HL-60 (cell line): ENCODE measurements around the gene TRPV4.

Experiments
- DNase-seq, 2 experiments: peaks; one replicate each; pipeline ENCODE4 v3.0.0-alpha.2; 2010 to 2020; ENCODE audit warnings: low read depth in 1 of 2, low spot score in 1 of 2
- H3K27ac ChIP-seq: fragments of 250-450 bp; sonication (Bioruptor Pico); replicated peaks from 2 replicates; pipeline ENCODE4 v1.5.1; 2020; ENCODE audit warnings: mild to moderate bottlenecking, moderate library complexity
- H3K27me3 ChIP-seq: fragments of 250-450 bp; sonication (Bioruptor Pico); 2 replicates; pipeline ENCODE4 v1.5.1; 2021; ENCODE audit warnings: mild to moderate bottlenecking, moderate library complexity; ENCODE audit not compliant: insufficient read depth, poor library complexity, severe bottlenecking
- H3K4me3 ChIP-seq: replicated peaks from 2 replicates; pipeline ENCODE4 v1.5.1; 2011; ENCODE audit warnings: mild to moderate bottlenecking, control low read depth, low read length; ENCODE audit not compliant: insufficient read depth
- GABPA ChIP-seq: IDR thresholded peaks from 2 replicates; pipeline ENCODE4 v1.6.1; 2012; ENCODE audit warnings: low read depth
- POLR2AphosphoS5 ChIP-seq: IDR thresholded peaks from 2 replicates; pipeline ENCODE4 v1.6.1; 2012; ENCODE audit warnings: low read depth
- SPI1 ChIP-seq: IDR thresholded peaks from 2 replicates; pipeline ENCODE4 v1.6.1; 2012; ENCODE audit warnings: low read depth, mild to moderate bottlenecking, borderline replicate concordance
- TF ChIP-seq, protein P1 (sequence below): IDR thresholded peaks from one replicate; pipeline ENCODE4 v1.5.1; 2011; ENCODE audit warnings: low read length, control low read depth, inconsistent platforms; ENCODE audit not compliant: insufficient read depth
- TF ChIP-seq, protein P2 (sequence below): IDR thresholded peaks from 2 replicates; pipeline ENCODE4 v1.6.1; 2012; ENCODE audit warnings: low read depth; ENCODE audit not compliant: insufficient replicate concordance

Gene TRPV4

DNA sequence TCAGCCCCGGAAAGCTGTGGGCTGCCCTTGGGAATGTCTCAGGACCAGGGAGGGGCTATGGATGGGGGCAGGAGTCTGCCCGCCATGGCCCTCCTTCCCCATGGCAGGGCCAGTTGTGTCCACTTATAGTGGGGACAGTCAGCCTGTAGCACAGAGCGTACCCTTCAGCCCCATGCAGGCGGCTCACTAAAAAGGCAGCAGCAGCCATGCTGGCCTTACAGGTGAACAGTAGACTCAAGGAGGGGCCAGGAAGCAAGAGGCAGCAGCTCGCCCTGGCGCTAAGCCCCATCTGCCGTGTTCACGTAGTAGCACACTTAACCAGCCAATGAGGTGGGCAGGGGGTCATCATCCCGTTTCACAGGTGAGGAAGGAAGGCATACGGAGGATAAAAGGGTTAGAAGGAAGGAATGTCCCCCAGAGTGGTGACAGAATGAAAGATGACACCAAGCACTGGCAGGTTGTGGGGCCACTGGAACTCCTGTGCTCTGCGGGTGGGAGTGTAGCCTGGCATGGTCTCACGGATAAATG lies 66.9 kb downstream of the TRPV4 start:
- H3K27ac ChIP-seq, result no peak overlapping the region
- no peak for DNase-seq
- TF ChIP-seq, protein P1, sequence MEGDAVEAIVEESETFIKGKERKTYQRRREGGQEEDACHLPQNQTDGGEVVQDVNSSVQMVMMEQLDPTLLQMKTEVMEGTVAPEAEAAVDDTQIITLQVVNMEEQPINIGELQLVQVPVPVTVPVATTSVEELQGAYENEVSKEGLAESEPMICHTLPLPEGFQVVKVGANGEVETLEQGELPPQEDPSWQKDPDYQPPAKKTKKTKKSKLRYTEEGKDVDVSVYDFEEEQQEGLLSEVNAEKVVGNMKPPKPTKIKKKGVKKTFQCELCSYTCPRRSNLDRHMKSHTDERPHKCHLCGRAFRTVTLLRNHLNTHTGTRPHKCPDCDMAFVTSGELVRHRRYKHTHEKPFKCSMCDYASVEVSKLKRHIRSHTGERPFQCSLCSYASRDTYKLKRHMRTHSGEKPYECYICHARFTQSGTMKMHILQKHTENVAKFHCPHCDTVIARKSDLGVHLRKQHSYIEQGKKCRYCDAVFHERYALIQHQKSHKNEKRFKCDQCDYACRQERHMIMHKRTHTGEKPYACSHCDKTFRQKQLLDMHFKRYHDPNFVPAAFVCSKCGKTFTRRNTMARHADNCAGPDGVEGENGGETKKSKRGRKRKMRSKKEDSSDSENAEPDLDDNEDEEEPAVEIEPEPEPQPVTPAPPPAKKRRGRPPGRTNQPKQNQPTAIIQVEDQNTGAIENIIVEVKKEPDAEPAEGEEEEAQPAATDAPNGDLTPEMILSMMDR, result no peak
- no peak for TF ChIP-seq GABPA
- no peak for TF ChIP-seq SPI1
- TF ChIP-seq POLR2AphosphoS5, result no peak
- TF ChIP-seq, protein P2, sequence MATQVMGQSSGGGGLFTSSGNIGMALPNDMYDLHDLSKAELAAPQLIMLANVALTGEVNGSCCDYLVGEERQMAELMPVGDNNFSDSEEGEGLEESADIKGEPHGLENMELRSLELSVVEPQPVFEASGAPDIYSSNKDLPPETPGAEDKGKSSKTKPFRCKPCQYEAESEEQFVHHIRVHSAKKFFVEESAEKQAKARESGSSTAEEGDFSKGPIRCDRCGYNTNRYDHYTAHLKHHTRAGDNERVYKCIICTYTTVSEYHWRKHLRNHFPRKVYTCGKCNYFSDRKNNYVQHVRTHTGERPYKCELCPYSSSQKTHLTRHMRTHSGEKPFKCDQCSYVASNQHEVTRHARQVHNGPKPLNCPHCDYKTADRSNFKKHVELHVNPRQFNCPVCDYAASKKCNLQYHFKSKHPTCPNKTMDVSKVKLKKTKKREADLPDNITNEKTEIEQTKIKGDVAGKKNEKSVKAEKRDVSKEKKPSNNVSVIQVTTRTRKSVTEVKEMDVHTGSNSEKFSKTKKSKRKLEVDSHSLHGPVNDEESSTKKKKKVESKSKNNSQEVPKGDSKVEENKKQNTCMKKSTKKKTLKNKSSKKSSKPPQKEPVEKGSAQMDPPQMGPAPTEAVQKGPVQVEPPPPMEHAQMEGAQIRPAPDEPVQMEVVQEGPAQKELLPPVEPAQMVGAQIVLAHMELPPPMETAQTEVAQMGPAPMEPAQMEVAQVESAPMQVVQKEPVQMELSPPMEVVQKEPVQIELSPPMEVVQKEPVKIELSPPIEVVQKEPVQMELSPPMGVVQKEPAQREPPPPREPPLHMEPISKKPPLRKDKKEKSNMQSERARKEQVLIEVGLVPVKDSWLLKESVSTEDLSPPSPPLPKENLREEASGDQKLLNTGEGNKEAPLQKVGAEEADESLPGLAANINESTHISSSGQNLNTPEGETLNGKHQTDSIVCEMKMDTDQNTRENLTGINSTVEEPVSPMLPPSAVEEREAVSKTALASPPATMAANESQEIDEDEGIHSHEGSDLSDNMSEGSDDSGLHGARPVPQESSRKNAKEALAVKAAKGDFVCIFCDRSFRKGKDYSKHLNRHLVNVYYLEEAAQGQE, result no peak
- no peaks in the 10 kb centered on the region for H3K27me3 ChIP-seq
- H3K4me3 ChIP-seq, result no peak overlapping the region

DNA sequence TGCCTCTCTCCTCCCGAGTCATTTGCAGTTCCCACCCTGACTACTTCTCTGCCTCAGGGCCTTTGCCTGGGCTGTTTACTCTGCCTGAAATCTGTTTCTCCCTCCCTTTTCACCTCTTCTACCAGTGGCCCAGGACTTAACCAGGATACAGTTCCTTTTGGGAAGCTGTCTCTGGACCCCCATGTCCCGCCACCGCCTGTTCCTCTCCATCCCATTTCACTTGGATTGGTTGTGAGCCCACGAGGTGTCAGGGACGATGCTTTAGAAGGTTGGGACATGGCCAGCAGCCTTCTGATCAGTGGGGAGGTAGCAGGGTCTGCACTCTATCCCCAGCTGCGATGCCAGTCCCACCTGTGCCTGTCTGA lies 67.8 kb downstream of the TRPV4 start:
- H3K27ac ChIP-seq, result no peak overlapping the region
- no peak overlapping the region for H3K4me3 ChIP-seq
- TF ChIP-seq, protein P2, result no peak
- TF ChIP-seq SPI1, result no peak
- no peak for TF ChIP-seq GABPA
- no peaks in the 10 kb centered on the region for H3K27me3 ChIP-seq
- no peak for DNase-seq

DNA sequence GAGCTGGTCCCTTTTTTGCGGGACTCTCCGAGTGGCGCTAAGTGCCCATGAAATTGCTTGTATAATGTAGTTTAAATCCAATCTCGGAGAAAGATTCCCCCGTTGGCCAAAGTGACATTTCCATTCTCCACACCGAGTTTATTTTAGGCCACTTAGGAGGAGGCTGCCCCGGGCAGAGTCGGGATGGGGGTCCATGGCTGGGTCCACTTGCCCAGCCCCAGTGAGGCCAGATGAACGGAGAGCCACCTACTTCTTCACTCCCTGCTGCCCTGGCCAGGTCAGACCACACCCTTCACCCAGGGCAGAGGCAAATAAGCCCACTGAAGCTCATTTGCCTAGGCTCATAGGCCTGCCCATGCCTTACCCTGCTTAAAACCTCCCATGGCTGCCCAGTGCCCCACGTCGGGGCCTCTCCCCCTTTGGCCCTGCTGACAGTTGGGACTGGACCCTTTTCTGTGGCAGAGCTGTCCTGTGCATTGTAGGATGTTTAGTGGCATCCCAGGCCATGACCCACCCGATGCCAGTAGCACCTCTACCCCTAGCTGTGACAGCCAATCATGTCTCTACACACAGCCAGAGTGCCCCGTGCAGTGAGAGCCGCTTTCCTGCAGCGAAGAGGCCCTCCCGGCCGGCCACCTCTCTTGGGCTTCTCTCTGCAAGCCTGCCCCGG lies 68.3 kb downstream of the TRPV4 start:
- Histone ChIP-seq H3K4me3 (no peak overlapping the region), H3K27ac (no peak overlapping the region), H3K27me3 (no peaks in the 10 kb centered on the region)
- DNase-seq, result no peak
- TF ChIP-seq, protein P2, result no peak
- TF ChIP-seq POLR2AphosphoS5, result no peak
- no peak for TF ChIP-seq SPI1
- no peak for TF ChIP-seq GABPA
- TF ChIP-seq, protein P1, result no peak
